Transverse colon (tissue), 3 donors: ENCODE data around the gene GSK3B.

Experiments
- EP300 ChIP-seq: sonication (generic); formaldehyde crosslinking; IDR thresholded peaks from one replicate; pipeline ENCODE4 v1.6.1; 2017; ENCODE audit warnings: antibody characterized with exemption, low read depth
- POLR2A ChIP-seq: fragments of 450-650 bp; IDR thresholded peaks from one replicate; pipeline ENCODE4 v1.6.1; 2016; ENCODE audit warnings: antibody characterized with exemption, mild to moderate bottlenecking, moderate library complexity
- TF ChIP-seq, protein P1 (sequence below), 5 experiments: fragments of 200-600 bp in 3 of 5; fragments of 450-650 bp in 2 of 5; sonication (generic) in 3 of 5; IDR thresholded peaks; 1 replicate in 2 of 5; 2 replicates in 3 of 5; pipeline ENCODE4 v1.5.1; 2016 to 2017; ENCODE audit warnings: antibody characterized with exemption in 5 of 5, inconsistent platforms in 3 of 5, mild to moderate bottlenecking in 2 of 5, moderate library complexity in 1 of 5

DNA sequence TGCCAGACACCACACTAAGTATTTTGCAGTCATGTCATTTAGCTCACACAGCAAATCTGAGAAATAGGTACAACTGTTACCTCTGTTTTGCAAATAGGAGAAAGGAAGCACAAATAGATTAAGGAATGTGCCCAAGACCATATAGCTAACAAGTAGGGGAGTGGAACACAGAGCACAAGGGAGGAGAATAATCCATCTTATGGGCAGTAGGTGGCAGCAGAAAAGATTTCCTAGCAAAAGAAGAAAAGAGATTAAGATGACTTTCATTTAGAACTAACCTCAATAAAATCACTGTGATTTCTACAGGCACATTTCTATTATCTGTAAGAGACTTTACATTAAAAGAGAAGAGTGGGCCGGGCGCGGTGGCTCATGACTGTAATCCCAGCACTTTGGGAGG lies 263.2 kb downstream of the GSK3B start:
- TF ChIP-seq, protein P1, sequence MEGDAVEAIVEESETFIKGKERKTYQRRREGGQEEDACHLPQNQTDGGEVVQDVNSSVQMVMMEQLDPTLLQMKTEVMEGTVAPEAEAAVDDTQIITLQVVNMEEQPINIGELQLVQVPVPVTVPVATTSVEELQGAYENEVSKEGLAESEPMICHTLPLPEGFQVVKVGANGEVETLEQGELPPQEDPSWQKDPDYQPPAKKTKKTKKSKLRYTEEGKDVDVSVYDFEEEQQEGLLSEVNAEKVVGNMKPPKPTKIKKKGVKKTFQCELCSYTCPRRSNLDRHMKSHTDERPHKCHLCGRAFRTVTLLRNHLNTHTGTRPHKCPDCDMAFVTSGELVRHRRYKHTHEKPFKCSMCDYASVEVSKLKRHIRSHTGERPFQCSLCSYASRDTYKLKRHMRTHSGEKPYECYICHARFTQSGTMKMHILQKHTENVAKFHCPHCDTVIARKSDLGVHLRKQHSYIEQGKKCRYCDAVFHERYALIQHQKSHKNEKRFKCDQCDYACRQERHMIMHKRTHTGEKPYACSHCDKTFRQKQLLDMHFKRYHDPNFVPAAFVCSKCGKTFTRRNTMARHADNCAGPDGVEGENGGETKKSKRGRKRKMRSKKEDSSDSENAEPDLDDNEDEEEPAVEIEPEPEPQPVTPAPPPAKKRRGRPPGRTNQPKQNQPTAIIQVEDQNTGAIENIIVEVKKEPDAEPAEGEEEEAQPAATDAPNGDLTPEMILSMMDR (IDR thresholded peaks at IDR 0.05) = no peak
- TF ChIP-seq POLR2A (no peak), EP300 (no peak)
